SK-N-SH (cell line): ENCODE measurements around the gene SGO2. TPM values are rescaled to one million over a fixed set of nuclear protein-coding genes. Genes with fewer than 3 reads are reported as not detected.

ENCODE experiments used
- CTCF ChIA-PET: fragments of 300-600, 350-600 bp; formaldehyde crosslinking; extraction: SDS; loops from one replicate; lab custom pipeline; 2021; lab: Yijun Ruan, JAX
- POLR2A ChIA-PET: fragments of 350-600 bp; sonication (Branson Sonifier 250); formaldehyde crosslinking; extraction: SDS; loops from one replicate; lab custom pipeline; 2020; ENCODE audit warnings: antibody characterized with exemption, inconsistent platforms; lab: Yijun Ruan, JAX
- DNase-seq: peaks from one replicate; pipeline ENCODE4 v3.0.0; 2012
- H2AFZ ChIP-seq: fragments of 200-600 bp; sonication (generic); 2 replicates; pipeline ENCODE4 v1.8.1; 2016; ENCODE audit warnings: antibody characterized with exemption, mild to moderate bottlenecking, low read depth
- H3F3A ChIP-seq: fragments of 200-600 bp; sonication (generic); replicated peaks from 2 replicates; pipeline ENCODE3; 2016; ENCODE audit warnings: antibody characterized with exemption, mild to moderate bottlenecking; ENCODE audit not compliant: insufficient read depth
- H3K27ac ChIP-seq, 2 experiments: fragments of 200-500 bp in 1 of 2; fragments of 200-600 bp in 1 of 2; sonication (Bioruptor generic) in 1 of 2; sonication (generic), shearing (Covaris generic) in 1 of 2; 2 replicates each; pipeline versions ENCODE4 v1.5.1 to v1.6.1; 2014 to 2016; ENCODE audit warnings: low read depth in 2 of 2, inconsistent platforms in 1 of 2, low read length in 1 of 2, mild to moderate bottlenecking in 1 of 2, mixed read lengths in 1 of 2
- H3K27me3 ChIP-seq: fragments of 200-600 bp; sonication (generic), shearing (Covaris generic); 2 replicates; pipeline ENCODE4 v1.6.1; 2016; ENCODE audit warnings: mixed run types; ENCODE audit not compliant: insufficient read depth
- H3K36me3 ChIP-seq, 2 experiments: fragments of 200-500 bp in 1 of 2; fragments of 200-600 bp in 1 of 2; sonication (Bioruptor generic) in 1 of 2; sonication (generic) in 1 of 2; replicated peaks in 1 of 2; 2 replicates each; pipeline versions ENCODE3 to v1.5.1; 2014 to 2016; ENCODE audit warnings: low read length in 1 of 2, mild to moderate bottlenecking in 1 of 2; ENCODE audit not compliant: insufficient read depth in 2 of 2, control insufficient read depth in 1 of 2
- H3K4me1 ChIP-seq, 2 experiments: fragments of 200-500 bp in 1 of 2; fragments of 200-600 bp in 1 of 2; sonication (Bioruptor generic) in 1 of 2; sonication (generic), shearing (Covaris generic) in 1 of 2; 2 replicates each; pipeline versions ENCODE4 v1.5.1 to v1.6.1; 2014 to 2016; ENCODE audit warnings: low read depth in 1 of 2, low read length in 1 of 2, mixed run types in 1 of 2; ENCODE audit not compliant: insufficient read depth in 2 of 2, control insufficient read depth in 1 of 2
- H3K4me2 ChIP-seq: fragments of 200-600 bp; sonication (generic), shearing (Covaris generic); 2 replicates; pipeline ENCODE4 v1.6.1; 2017; ENCODE audit warnings: mixed run types
- H3K4me3 ChIP-seq, 2 experiments: fragments of 200-500 bp in 1 of 2; fragments of 200-600 bp in 1 of 2; sonication (Bioruptor generic) in 1 of 2; sonication (generic), shearing (Covaris generic) in 1 of 2; 2 replicates each; pipeline versions ENCODE4 v1.5.1 to v1.8.1; 2014 to 2016; ENCODE audit warnings: low read depth in 2 of 2, inconsistent platforms in 1 of 2, low read length in 1 of 2, mild to moderate bottlenecking in 1 of 2, mixed read lengths in 1 of 2, moderate library complexity in 1 of 2
- H3K79me2 ChIP-seq: fragments of 200-600 bp; sonication (generic); 2 replicates; pipeline ENCODE4 v1.8.1; 2017; ENCODE audit warnings: mild to moderate bottlenecking; ENCODE audit not compliant: insufficient read depth
- H3K9ac ChIP-seq: fragments of 200-600 bp; sonication (generic); 2 replicates; pipeline ENCODE4 v1.6.1; 2017; ENCODE audit warnings: mixed run types
- H3K9me2 ChIP-seq: fragments of 200-600 bp; sonication (generic); 2 replicates; pipeline ENCODE4 v1.6.1; 2017; ENCODE audit warnings: mixed run types
- H3K9me3 ChIP-seq: fragments of 200-600 bp; sonication (generic); 2 replicates; pipeline ENCODE4 v1.6.1; 2017; ENCODE audit warnings: mixed run types, mild to moderate bottlenecking, moderate library complexity
- H4K20me1 ChIP-seq: fragments of 200-600 bp; sonication (generic); 2 replicates; pipeline ENCODE4 v1.6.1; 2017; ENCODE audit warnings: mild to moderate bottlenecking, mixed run types; ENCODE audit not compliant: insufficient read depth
- CHD2 ChIP-seq: fragments of 150-350 bp; IDR thresholded peaks from 2 replicates; pipeline ENCODE4 v1.6.1; 2018; ENCODE audit warnings: low read length; ENCODE audit not compliant: partially characterized antibody
- ELF1 ChIP-seq: IDR thresholded peaks from 2 replicates; pipeline ENCODE4 v1.4.0; 2012
- EP300 ChIP-seq, 2 experiments: IDR thresholded peaks; 2 replicates each; pipeline versions ENCODE4 v1.4.0 to v1.6.1; 2012; ENCODE audit warnings: borderline replicate concordance in 1 of 2, low read depth in 1 of 2, low read length in 1 of 2
- FOSL2 ChIP-seq: IDR thresholded peaks from 2 replicates; pipeline ENCODE4 v1.4.0; 2012; ENCODE audit warnings: low read depth, mild to moderate bottlenecking, moderate library complexity, borderline replicate concordance
- FOXJ3 ChIP-seq: sonication (generic); formaldehyde crosslinking; IDR thresholded peaks from 2 replicates; pipeline ENCODE4 v1.5.1; 2020; ENCODE audit warnings: mild to moderate bottlenecking, missing genetic modification reagents
- FOXM1 ChIP-seq: IDR thresholded peaks from 2 replicates; pipeline ENCODE4 v1.4.0; 2012; ENCODE audit warnings: low read depth, mild to moderate bottlenecking
- GABPA ChIP-seq: IDR thresholded peaks from 2 replicates; pipeline ENCODE4 v1.4.0; 2012; ENCODE audit warnings: low read depth, mild to moderate bottlenecking
- GATA2 ChIP-seq: sonication (generic); formaldehyde crosslinking; IDR thresholded peaks from 2 replicates; pipeline ENCODE4 v1.5.0; 2020; ENCODE audit warnings: mild to moderate bottlenecking, missing genetic modification reagents
- JUND ChIP-seq: IDR thresholded peaks from 2 replicates; pipeline ENCODE4 v1.4.0; 2012
- MAX ChIP-seq: IDR thresholded peaks from 2 replicates; pipeline ENCODE4 v1.4.0; 2012; ENCODE audit warnings: low read depth
- NFIC ChIP-seq: IDR thresholded peaks from 2 replicates; pipeline ENCODE4 v1.4.0; 2012; ENCODE audit warnings: borderline replicate concordance
- NRF1 ChIP-seq: IDR thresholded peaks from 2 replicates; pipeline ENCODE4 v1.6.1; 2012; ENCODE audit warnings: low read depth, mild to moderate bottlenecking, low read length
- RAD21 ChIP-seq: IDR thresholded peaks from 2 replicates; pipeline ENCODE4 v1.6.1; 2012; ENCODE audit warnings: mild to moderate bottlenecking, low read length
- RCOR1 ChIP-seq: fragments of 150-350 bp; IDR thresholded peaks from 2 replicates; pipeline ENCODE4 v1.6.1; 2017; ENCODE audit warnings: antibody characterized with exemption, low read length
- SIN3A ChIP-seq: IDR thresholded peaks from 2 replicates; pipeline ENCODE4 v1.6.1; 2012; ENCODE audit warnings: low read depth, mild to moderate bottlenecking, low read length, moderate library complexity, borderline replicate concordance
- SMC3 ChIP-seq: IDR thresholded peaks from 2 replicates; pipeline ENCODE4 v1.6.1; 2012; ENCODE audit warnings: low read depth, low read length, improper control_type of control experiment
- TAF1 ChIP-seq: IDR thresholded peaks from 2 replicates; pipeline ENCODE4 v1.6.1; 2012; ENCODE audit warnings: low read depth, mild to moderate bottlenecking, low read length, moderate library complexity, borderline replicate concordance
- TCF12 ChIP-seq: IDR thresholded peaks from 2 replicates; pipeline ENCODE4 v1.4.0; 2012
- TEAD4 ChIP-seq: IDR thresholded peaks from 2 replicates; pipeline ENCODE4 v1.4.0; 2012; ENCODE audit warnings: mild to moderate bottlenecking, borderline replicate concordance; ENCODE audit not compliant: insufficient read depth
- YY1 ChIP-seq: IDR thresholded peaks from 2 replicates; pipeline ENCODE4 v1.4.0; 2012; ENCODE audit warnings: low read depth, mild to moderate bottlenecking
- WGBS: methylation state at CpG from one replicate; pipeline ENCODE4 v1.1.6; 2017; ENCODE audit warnings: low lambda C conversion rate; 5-methylcytosine and 5-hydroxymethylcytosine counted together
- polyA plus RNA-seq, 3 experiments: library from polyadenylated mRNA; depleted of rRNA; stranded (reverse); fragments of >200 nt; gene quantifications; 2 replicates each; pipeline ENCODE4 v1.2.3, GENCODE V29; 2012

The SGO2 gene
- polyA plus RNA-seq, 1 of the 3 experiments (the other 2 are of a cell fraction) = 2.8 TPM

- no peak for DNase-seq
- H3K4me1 ChIP-seq = peaks cover 11 to 13% of the 10 kb centered on the region in 2 experiments; a peak in 3 of 4 replicates
- TF ChIP-seq CHD2 = no peak
- H4K20me1 ChIP-seq = no peaks in the 10 kb centered on the region
- POLR2A ChIA-PET = no interaction called here
- H3F3A ChIP-seq = no peaks in the 10 kb centered on the region
- no peaks in the 10 kb centered on the region for H3K36me3 ChIP-seq
- no peak overlapping the region for H3K4me3 ChIP-seq
- H3K4me2 ChIP-seq = no peak overlapping the region
- CTCF ChIA-PET = interaction anchor here (1.0 to 3.3 kb wide), 3 partner anchors 11 to 42 kb away, joined by 3 to 9 read pairs (median 8); partner anchors contain the start of gene KCTD18
- 89% methylated on average over 2 of the region's 2 CpGs for whole genome bisulfite sequencing
- H3K27ac ChIP-seq = no peak overlapping the region
- H3K9me3 ChIP-seq = no peaks in the 10 kb centered on the region
- no peak overlapping the region for H3K9ac ChIP-seq
- no peak overlapping the region for H2AFZ ChIP-seq
- H3K27me3 ChIP-seq = no peaks in the 10 kb centered on the region; the same call in 1 of the 2 replicates
- no peaks in the 10 kb centered on the region for H3K9me2 ChIP-seq
- H3K79me2 ChIP-seq = peaks cover 25% of the 10 kb centered on the region
Measured at GRCh38 chr2:200523604-200524003, 2.4 kb upstream of the SGO2 start.

GRCh38 chr2:200525066-200525465 is 941 bp upstream of the SGO2 start:
- no peaks in the 10 kb centered on the region for H3F3A ChIP-seq
- H3K4me2 ChIP-seq = peak overlapping the region; percentile 83
- H4K20me1 ChIP-seq = no peaks in the 10 kb centered on the region
- H3K4me3 ChIP-seq = peak overlapping the region in 1 of 2 experiments; percentile 92; a peak in 2 of 4 replicates
- ChIA-PET POLR2A (interaction anchor here (1.1 kb wide), 1 partner anchor 339 kb away, joined by 3 read pairs; the partner anchor contains the start of gene CLK1), CTCF (interaction anchor here (0.9 to 2.8 kb wide), 4 partner anchors 11 to 180 kb away, joined by 3 to 16 read pairs (median 3); partner anchors contain the start of gene KCTD18)
- H3K36me3 ChIP-seq = no peaks in the 10 kb centered on the region
- H3K79me2 ChIP-seq = peaks cover 39% of the 10 kb centered on the region
- 38% methylated on average over 2 of the region's 2 CpGs for WGBS
- TF ChIP-seq FOXM1 = no peak
- H3K9me3 ChIP-seq = no peaks in the 10 kb centered on the region
- no peak overlapping the region; the same call in 1 of the 2 replicates for H3K9ac ChIP-seq
- no peak overlapping the region for H3K27ac ChIP-seq
- no peaks in the 10 kb centered on the region; the same call in 1 of the 2 replicates for H3K27me3 ChIP-seq
- H2AFZ ChIP-seq = peak overlapping the region; percentile 99
- no peak for DNase-seq
- no peaks in the 10 kb centered on the region for H3K9me2 ChIP-seq
- H3K4me1 ChIP-seq = peaks cover 11 to 13% of the 10 kb centered on the region in 2 experiments; a peak in 3 of 4 replicates

- H4K20me1 ChIP-seq = no peaks in the 10 kb centered on the region
- peak overlapping the region; percentile 92 to 96 for H3K4me3 ChIP-seq
- DNase-seq = no peak
- peak overlapping the region in 1 of 2 experiments; percentile 72; a peak in 2 of 4 replicates for H3K27ac ChIP-seq
- POLR2A ChIA-PET = interaction anchor here (1.1 kb wide), 1 partner anchor 339 kb away, joined by 3 read pairs; the partner anchor contains the start of gene CLK1
- WGBS = 4% methylated on average over 7 of the region's 7 CpGs
- no peaks in the 10 kb centered on the region for H3K9me3 ChIP-seq
- H3K9ac ChIP-seq = peak overlapping the region; percentile 52; the same call in 1 of the 2 replicates
- no peaks in the 10 kb centered on the region for H3F3A ChIP-seq
- no peaks in the 10 kb centered on the region; the same call in 1 of the 2 replicates for H3K27me3 ChIP-seq
- peaks cover 11 to 13% of the 10 kb centered on the region in 2 experiments; a peak in 3 of 4 replicates for H3K4me1 ChIP-seq
- H3K79me2 ChIP-seq = peaks cover 44% of the 10 kb centered on the region
- H2AFZ ChIP-seq = peak overlapping the region; percentile 99
- H3K4me2 ChIP-seq = peak overlapping the region; percentile 83
- TF ChIP-seq CHD2 (no peak), TCF12 (no peak), EP300 (IDR thresholded peaks at IDR 0.05; ENCODE audit: borderline replicate concordance in 1 of 2, low read depth in 1 of 2, low read length in 1 of 2) (no peak), FOSL2 (no peak), GABPA (no peak), SMC3 (no peak), NRF1 (no peak), TAF1 (no peak), RAD21 (no peak), JUND (no peak), YY1 (no peak), FOXJ3 (CRISPR knock-in tag) (no peak), RCOR1 (no peak), FOXM1 (no peak), GATA2 (CRISPR knock-in tag) (no peak), NFIC (no peak), ELF1 (no peak), SIN3A (no peak), MAX (no peak), TEAD4 (no peak)
- TF ChIP-seq, all 33 proteins: peak for 0
- H3K36me3 ChIP-seq = no peaks in the 10 kb centered on the region
- CTCF ChIA-PET = interaction anchor here (0.6 to 2.8 kb wide), 5 partner anchors 11 to 176 kb away, joined by 3 to 16 read pairs (median 3); partner anchors contain the start of gene KCTD18
- H3K9me2 ChIP-seq = no peaks in the 10 kb centered on the region
Measured at GRCh38 chr2:200525551-200525881, 491 bp upstream of the SGO2 start.
